HG02798 (cell line): ENCODE results near the gene ZSCAN9.
A peak's percentile ranks its signal among the peaks of the same experiment; 100 is the strongest.

Experiments used
- ATAC-seq: cut with Tn5 transposase; IDR thresholded peaks from one replicate; pipeline ENCODE4 v1.9.1; 2021; ENCODE audit warnings: mild to moderate bottlenecking; ENCODE audit not compliant: unreplicated experiment, poor library complexity

Gene ZSCAN9

DNA sequence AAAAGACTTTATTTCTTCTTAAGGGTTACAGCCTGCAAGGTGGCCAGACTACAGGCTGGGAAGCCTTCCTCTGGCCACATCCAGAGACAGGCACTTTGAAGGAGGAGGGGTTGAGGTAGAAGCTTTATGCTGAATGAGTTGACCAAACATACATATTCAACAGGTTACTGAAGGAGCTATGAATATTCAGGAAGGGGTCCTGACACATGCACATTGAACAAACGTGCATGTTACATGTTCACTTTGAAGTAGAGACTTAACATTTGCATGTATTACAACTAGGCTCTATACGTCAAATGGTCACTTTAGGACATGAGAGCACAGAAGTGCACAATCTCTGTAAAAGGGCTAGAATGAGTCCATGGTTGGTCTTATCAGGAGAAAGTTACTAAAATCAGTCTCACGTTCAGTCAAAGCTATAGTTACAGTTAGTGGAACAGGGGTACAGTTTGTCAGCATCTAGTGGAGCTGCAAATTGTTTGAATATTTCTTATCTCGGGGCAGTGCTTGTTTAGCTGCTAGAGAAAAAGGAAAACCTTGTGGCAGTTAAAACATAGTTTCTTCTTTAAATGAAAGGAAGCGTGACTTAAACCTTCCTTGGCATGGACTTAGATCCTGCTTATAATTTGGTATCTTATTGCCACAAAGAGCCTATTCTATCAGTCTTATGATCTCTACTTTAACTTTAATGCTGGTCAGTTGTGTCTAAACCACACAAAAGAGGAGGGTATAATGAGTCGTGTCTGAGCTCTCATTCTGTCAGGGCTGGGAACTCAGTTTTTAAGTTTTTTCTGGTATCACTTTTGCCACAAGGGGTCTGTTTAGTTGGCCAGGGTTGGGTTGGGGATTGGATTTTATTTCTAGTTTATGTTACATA, 4.6 kb upstream of the ZSCAN9 start:
- ATAC-seq = no peak

DNA sequence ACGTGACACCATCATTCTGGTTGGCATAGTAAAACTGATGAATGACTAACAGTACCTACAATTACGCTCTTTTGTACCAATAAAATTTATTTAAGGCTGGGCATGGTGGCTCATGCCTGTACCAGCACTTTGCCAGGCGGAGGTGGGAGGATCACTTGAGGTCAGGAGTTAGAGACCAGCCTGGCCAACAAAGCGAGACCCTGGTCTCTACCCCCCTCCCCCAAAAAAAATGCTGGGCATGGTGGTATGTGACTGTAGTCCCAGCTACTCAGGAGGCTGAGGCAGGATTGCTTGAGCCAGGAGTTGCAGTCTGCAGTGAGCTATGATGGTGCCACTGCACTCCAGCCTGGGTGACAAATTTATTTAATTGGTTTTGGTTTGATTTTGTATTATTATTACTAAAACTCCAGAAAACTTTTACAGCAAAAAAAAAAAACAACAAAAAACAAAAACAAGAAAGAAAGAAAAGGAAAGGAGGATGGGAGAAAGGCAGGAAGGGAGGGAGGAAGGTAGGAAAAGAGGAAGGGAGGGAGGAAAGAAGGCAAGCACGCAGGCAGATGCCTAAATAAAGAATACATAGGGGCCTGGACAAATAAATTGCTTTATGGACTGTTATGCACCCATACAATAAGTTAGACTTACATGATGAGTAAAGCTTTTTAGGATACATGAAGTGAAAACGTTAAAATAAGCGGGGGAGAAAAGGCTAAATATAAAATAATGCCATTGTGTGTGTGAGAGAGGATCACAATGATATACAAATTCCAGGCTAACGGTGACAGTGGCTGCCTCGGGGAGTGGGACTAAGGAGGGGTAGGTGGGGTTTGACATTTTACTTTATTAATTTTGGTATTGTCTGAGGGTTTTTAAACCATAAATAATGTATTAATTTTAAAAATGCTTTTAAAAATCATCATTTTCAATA, 682 bp upstream of the ZSCAN9 start:
- ATAC-seq = no peak

DNA sequence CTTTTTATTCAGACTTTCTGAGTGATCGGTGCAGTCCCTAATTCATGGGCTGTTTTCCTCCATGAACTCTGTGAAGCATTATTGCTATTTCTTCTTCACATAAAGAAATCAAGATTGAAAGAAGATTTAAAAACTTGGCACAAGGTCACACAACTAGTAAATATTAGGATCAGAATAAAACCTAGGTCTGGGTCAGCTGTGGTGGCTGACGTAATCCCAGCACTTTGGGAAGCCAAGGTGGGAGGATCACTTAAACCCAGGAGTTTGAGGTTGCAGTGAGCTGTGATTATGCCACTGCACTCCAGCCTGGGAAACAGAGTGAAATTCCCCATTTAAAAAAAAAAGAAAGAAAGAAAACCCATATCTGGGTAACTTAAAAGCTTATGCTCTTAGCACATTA, 1.4 kb downstream of the ZSCAN9 start:
- ATAC-seq = no peak

DNA sequence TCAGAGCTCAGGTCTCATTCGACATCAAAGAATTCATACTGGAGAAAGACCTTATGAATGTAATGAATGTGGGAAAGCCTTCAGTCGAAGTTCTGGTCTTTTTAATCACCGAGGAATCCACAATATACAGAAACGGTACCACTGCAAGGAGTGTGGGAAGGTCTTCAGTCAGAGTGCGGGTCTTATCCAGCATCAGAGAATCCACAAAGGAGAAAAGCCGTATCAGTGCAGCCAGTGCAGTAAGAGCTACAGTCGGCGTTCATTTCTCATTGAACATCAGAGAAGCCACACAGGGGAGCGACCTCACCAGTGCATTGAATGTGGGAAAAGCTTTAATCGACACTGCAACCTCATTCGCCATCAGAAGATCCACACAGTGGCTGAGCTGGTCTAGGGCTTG, 7.7 kb downstream of the ZSCAN9 start:
- ATAC-seq = no peak

DNA sequence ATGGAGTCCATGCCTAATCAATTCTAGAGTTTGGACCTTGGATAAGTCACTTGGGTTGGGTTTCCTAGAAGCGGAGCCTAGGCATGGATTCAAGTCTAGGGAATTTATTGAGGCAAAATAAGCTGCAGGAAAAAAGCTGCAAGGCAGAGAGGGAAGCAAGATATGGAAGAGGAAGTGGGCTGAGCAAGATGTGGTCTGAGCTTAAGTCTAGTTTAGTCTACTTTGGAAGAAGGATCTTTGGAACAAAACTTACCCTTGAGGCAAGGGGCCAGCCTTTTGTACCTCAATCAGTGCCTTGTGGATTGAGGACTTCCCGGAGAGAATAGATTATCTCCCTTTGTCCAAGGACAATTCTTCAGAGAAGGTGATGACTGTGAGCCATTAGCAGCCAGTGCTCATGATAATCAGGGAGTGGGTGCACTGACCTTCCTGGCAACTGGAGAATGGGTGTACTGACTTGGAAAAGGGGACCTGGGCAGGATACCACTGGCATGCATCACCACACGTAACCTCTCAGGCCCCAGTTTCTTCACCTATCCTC, 10.9 kb downstream of the ZSCAN9 start:
- no peak for ATAC-seq

DNA sequence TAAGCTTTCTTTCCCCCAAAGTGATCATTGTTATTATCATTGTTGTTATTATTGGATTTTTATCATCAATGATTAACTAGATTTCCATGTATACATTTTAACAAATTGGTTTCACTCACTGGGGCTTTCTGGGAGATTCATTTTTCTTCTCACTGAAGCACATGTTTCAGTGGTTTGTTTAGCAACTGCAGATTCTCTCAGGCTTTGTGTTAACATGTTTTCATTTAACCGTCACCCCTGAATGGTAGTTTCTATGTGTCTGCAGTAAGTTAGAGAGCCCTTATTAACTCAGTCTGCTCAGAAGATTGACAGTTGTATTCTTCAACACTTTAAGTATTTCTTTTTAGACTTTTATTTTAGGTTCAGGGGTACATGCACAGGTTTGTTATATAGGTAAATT, 14.6 kb downstream of the ZSCAN9 start:
- ATAC-seq = peak; percentile 66

DNA sequence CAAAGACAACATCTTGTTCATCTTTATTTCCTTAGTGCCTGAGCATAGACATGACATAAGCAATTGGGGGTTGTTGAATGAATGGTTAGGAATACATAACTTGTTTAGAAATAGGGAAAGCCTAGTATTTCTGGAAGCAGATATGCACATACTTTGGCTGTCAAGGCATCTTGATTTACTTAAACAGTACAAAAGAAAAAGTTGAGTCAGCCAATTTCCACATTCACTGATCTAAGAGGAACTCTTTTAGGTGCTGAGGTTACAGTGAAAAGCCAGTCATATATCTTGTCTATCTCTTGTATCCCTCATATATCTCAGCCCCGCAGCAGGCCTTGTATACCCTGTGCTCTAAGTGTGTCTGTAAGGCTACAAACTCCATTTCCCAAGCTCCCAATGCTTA, 15.4 kb downstream of the ZSCAN9 start:
- ATAC-seq = no peak

DNA sequence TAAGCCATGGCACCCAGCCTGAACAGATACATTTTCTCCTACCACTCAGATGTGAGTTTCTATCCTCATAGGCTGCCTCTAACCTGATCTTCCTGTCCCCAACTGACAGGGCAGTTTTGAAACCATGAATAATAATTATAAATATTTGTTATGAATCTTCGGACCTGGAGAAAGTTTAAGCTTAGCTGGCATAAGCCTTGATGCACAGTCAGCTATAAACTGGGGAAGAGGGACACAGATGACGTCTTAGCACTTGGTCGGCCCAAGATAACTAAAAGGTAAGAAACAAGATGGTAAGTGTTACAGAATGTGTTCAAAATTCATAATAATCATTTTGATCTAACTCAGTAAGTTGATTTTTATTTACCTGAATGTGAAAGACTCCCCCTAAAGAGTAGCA, 18.9 kb downstream of the ZSCAN9 start:
- no peak for ATAC-seq

DNA sequence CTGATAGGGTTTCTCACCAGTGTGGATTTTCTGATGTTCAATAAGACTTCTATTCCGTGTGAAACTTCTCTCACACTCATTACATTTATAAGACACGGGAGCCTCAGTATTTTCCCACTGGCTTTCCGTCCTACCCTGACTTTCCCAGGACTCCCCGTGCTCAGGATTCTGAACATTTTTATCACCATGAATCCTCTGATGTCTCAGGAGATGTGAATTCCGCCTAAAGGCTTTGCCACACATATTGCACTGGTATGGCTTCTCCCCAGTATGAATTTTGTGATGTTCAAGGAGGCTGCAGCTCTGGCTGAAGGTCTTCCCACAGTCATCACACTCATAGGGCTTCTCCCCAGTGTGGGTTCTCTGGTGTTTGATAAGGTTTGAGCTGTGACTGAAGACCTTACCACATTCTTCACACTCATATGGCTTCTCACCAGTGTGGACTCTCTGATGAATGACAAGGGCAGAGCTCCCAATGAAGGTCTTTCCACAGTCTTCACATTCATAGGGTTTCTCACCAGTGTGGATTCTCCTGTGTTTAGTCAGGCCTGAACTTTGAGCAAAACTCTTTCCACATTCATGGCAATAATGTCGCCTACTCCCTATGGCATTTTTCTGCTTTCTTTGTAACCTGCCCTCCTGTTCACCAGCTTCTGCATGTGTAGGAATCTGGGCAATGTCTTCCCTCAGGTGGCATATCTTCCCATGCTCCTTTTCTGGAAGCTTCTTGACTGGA, 20.3 kb downstream of the ZSCAN9 start:
- no peak for ATAC-seq

DNA sequence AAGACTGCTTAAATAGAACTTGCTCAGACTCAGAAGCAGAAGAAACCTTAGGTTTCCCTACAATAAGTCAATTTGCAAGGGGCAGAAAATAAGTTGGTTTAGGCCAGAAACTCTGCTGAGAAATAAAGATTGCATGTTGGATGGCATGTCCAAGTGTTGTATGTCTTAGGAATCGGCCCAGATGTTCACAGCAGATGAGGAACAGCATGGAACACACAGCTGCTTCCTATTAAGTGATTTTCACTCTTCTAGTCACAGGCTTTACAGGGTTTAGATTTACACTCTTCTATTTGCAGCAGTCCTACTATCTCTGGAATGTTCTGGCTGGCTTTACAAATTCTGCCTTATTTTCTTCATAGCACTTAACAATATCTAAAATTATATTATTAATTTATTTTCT, 23.8 kb downstream of the ZSCAN9 start:
- no peak for ATAC-seq

DNA sequence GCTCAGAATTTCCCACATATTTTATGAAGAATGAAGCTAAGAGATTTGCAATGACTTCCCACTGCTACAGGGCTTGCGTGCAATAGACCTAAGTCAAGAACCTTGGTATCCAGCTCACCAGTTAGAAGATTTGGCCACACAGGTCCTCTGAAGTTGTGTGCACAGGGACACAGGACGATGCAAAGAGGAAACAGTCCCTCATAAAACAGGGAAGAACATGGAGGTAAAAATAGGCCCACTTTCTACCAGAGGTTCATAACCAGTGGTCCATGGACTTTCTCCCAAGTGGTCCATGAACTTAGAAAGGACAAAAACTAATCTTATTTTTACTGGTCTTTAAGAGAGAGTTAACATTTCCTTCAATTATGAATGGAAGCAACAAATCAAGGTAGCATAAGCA, 25.7 kb downstream of the ZSCAN9 start:
- ATAC-seq = no peak

DNA sequence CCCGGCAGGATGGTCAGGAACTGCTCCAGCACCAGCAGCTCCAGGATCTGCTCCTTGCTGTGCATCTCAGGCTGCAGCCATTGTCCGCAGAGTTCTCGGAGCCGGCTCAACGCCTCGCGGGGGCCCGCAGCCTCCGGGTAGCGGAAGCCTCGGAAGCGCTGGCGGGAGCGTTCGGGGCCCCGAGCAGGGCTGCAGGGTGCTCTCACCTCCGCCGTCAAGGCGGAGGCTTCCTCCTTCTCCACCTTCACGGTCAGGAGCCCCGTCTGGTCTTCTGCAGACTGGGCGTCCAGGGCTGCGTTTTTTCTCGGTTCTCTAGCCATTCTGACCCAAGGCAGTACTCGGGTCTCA, 26.6 kb downstream of the ZSCAN9 start:
- peak; percentile 42 for ATAC-seq

DNA sequence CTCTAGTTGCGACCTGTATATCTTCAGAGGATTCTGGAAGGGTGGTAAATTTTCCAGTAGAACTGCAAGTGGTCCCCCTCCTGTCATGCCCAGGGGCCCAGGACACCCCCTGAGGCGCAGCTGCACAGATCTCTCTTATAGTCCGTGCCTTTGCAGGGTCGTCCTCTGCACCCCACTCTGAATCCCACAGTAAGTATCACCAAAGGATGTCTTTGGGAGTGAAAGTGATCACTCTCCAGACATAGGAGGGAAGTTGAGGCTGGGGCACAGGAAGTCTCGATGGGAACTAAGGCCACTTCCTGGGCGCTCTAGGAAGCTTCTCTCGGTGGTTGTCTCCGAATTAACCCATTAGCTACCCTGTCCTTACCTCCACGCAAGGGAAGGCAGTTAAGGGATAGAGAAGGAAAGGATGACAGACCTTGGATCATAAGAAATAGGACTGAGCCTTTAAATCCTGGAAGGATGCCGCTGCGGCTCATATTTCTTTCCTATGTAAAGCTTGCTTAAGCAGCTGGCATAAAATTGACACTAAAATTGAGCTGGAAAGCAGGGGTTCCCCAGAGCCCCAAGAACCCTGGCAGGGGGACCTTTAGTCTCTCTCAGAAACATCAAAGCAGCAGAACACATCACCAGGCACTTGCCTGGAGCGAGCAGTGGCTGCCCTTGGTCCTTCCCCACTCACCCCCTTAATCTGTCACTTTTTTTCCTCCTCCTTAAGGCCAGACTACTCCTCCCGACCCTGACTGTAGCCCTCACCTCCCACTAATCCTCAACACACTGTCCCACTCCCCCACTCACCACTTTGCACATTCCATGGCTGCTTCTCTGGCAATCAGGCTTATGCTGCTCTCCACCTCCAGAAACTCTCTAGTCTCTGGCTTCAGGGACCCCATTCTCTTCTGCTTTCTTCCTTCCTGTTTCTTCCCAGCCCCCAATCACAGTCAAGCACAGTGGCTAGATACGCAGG, 27.2 kb downstream of the ZSCAN9 start, which contains the start of gene ZKSCAN4:
Gene ZKSCAN4 (minus strand): TSS at position 261 of the 967 bp plus-strand sequence. CDS start 289 bp downstream, outside the sequence.
- peak; percentile 85 for ATAC-seq

DNA sequence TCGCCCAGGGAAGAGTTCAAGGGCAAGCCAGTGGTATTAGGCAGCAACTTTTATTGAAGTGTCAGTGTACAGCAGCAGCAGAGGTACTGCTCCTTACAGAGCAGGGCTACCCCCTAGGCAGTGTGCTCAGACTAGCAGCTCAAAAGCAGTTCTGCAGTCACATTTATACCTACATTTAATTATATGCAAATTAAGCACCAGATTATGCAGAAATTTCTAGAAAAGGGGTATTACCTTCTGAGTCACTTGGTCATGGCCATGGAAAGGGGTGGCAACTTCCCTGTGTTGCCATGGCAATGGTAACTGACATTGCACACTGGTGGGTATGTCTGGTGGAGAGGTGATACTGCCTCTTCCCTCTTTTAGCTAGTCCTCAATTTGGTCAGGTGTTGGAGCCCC, 29.0 kb downstream of the ZSCAN9 start:
- ATAC-seq = no peak

DNA sequence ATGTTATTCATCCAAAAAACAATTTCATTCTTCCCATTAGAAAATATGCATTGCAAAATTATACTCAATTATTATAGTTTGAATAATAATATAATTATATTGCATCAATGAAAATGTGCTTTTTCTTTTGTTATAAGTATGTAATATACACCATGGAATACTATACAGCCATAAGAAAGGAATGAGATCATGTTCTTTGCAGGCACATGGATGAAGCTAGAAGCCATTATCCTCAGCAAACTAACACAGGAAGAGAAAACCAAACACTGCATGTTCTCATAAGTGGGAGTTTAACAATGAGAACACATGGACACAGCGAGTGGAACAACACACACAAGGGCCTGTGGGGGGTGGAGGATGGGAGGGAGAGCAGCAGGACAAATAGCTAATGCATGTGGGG, 32.0 kb downstream of the ZSCAN9 start:
- ATAC-seq = no peak

DNA sequence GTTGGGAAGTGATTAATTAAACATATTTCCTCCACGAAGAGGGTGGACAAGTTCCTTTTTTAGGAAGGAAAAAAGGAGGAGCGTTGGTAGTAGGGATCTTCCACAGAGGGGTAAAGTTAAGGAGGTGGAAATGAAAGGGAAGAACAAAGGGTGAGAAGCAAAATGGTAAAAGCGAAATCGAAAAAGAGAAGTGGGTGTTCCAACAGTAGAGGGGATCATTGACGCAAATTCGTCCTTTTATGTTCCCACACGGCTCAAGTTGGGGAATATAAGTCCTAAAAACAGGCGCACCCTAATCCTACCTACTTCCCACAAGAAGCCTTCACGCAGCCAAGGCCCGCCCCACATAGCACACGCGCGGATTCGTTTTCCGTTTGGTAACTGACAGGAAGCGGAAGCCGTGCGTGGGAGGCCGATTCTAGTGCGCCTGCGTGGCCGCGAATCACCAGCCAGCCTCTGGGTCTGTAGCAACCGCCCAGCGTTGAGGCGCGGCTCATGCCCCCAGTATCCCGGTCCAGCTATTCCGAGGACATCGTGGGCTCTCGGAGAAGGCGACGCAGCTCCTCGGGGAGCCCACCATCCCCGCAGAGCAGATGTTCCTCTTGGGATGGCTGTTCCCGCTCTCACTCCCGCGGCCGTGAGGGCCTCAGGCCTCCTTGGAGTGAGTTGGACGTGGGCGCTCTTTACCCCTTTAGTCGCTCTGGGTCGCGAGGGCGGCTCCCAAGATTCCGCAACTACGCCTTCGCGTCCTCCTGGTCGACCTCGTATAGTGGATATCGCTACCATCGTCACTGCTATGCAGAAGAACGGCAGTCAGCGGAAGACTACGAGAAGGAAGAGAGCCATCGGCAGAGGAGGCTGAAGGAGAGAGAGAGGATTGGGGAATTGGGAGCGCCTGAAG, 34.1 kb downstream of the ZSCAN9 start, which contains the start of gene NKAPL:
Gene NKAPL (plus strand): TSS at position 421 of the 901 bp plus-strand sequence. CDS start 75 bp downstream, at position 496.
- ATAC-seq = no peak

DNA sequence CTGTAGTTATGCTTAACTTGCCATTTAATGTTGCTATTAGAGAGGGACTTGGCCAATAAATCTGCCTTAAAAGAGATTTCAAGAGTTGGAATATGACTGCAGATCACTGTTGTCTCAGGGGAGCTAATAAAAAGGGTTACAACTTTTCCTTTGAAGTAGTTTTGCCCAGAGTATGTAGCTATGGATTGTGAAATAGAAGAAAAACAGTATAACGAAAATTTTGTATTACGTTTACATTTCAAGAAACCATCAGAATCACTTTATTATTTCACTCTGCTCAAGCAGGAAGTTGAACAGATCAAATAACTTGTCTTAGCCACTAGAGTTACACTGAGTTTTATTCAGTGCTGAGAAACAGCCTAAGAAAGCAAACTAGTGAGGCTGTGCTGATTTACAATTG, 38.8 kb downstream of the ZSCAN9 start:
- ATAC-seq = no peak

DNA sequence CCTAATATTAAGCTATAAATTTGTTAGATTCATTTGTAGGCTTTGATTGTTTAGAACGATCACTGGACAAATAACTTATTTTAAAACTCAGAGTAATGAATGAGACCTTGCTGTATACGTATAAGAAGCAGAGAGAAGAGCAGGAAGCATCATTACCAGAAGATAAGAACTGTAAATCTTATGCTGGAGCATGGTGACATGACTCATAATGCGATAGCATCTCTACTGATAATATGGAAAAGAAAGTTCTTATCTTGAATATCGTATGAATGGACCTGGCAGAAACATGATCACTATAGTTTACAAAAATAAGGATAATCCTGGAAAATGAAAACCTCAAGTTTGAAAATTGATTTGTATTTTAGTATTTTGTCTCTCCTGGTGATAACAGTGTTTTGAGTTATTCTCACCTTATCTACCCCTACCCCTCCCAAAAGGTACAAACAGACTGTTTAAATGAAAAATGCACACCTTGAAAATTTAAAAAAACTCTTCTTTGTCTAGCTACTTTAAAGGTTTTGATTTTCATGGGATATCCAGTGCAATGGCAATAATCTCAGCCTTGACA, 39.8 kb downstream of the ZSCAN9 start:
- ATAC-seq = no peak
